NB4 (cell line): ENCODE measurements around the gene CSNK1A1.

ENCODE experiments used
- MYC ChIP-seq: IDR thresholded peaks from 2 replicates; pipeline ENCODE4 v1.6.1; 2011; ENCODE audit warnings: low read depth, low read length
- POLR2A ChIP-seq: IDR thresholded peaks from 2 replicates; pipeline ENCODE4 v1.6.1; 2011; ENCODE audit warnings: mild to moderate bottlenecking; ENCODE audit not compliant: insufficient read length; ENCODE audit errors: extremely low read depth
- TF ChIP-seq, protein P1 (sequence below): IDR thresholded peaks from one replicate; pipeline ENCODE4 v1.5.1; 2012; ENCODE audit warnings: low read depth, low read length
- TF ChIP-seq, protein P2 (sequence below): IDR thresholded peaks from 2 replicates; pipeline ENCODE4 v1.6.1; 2011; ENCODE audit warnings: low read depth, low read length

DNA sequence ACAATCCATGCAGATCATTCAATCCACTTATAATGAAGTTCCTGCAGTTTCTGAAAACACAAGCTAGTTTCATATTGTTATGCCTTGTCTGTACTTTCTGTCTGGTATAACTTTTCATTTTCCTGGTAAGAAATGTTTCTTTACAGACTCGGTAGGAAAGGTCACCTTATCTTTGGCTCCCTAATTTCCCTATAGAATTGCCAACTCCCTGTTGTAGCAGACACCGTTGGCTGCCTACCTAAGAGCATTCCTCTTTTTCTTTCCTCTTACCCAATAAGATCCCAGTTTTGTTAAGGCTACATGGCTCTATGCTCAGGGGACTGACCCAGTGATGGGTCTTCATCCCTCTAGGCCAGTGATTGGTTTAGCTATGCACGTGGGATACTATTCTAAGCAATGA, 23.9 kb upstream of the CSNK1A1 start:
- TF ChIP-seq, protein P1, sequence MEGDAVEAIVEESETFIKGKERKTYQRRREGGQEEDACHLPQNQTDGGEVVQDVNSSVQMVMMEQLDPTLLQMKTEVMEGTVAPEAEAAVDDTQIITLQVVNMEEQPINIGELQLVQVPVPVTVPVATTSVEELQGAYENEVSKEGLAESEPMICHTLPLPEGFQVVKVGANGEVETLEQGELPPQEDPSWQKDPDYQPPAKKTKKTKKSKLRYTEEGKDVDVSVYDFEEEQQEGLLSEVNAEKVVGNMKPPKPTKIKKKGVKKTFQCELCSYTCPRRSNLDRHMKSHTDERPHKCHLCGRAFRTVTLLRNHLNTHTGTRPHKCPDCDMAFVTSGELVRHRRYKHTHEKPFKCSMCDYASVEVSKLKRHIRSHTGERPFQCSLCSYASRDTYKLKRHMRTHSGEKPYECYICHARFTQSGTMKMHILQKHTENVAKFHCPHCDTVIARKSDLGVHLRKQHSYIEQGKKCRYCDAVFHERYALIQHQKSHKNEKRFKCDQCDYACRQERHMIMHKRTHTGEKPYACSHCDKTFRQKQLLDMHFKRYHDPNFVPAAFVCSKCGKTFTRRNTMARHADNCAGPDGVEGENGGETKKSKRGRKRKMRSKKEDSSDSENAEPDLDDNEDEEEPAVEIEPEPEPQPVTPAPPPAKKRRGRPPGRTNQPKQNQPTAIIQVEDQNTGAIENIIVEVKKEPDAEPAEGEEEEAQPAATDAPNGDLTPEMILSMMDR = no peak
- TF ChIP-seq POLR2A (no peak), MYC (no peak)
- TF ChIP-seq, protein P2, sequence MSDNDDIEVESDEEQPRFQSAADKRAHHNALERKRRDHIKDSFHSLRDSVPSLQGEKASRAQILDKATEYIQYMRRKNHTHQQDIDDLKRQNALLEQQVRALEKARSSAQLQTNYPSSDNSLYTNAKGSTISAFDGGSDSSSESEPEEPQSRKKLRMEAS = no peak
